GM10266 (cell line): ENCODE data around the gene NMRAL1.

Experiments used
- DNase-seq: peaks from one replicate; pipeline ENCODE4 v3.0.0; 2012; ENCODE audit errors: extremely low spot score
- TF ChIP-seq, protein P1 (sequence below): IDR thresholded peaks from 2 replicates; pipeline ENCODE4 v1.5.1; 2012; ENCODE audit warnings: mild to moderate bottlenecking, low read depth; ENCODE audit not compliant: control insufficient read depth, insufficient read depth; ENCODE audit errors: missing control alignments

NMRAL1 gene

DNA sequence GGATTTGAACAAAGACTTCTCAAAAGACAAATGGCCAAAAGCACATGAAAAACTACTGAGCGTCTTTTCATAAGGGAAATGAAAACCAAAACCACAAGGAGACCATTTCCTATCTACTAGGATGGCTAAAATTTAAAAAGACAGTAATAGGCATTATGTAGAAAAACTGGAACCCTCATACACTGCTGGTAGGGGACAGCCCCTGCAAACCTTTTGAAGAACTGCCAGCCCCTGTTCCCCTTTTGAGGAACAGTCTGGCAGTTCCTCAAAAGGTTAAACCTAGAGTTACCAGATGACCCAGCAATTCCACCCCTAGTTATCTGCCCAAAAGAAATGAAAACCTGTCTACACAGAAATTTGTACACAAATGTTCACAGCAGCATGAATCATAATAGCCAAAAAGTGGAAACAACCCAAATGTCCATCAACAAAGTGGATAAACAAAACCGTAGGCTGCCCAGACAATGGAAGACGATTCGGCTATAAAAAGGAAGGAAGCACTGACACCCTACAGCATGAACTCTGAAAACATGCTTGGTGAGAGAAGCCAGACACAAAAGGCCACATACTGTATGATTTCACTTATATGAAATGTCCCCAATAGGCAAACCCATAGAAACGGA is 41.3 kb upstream of the NMRAL1 start:
- TF ChIP-seq, protein P1, sequence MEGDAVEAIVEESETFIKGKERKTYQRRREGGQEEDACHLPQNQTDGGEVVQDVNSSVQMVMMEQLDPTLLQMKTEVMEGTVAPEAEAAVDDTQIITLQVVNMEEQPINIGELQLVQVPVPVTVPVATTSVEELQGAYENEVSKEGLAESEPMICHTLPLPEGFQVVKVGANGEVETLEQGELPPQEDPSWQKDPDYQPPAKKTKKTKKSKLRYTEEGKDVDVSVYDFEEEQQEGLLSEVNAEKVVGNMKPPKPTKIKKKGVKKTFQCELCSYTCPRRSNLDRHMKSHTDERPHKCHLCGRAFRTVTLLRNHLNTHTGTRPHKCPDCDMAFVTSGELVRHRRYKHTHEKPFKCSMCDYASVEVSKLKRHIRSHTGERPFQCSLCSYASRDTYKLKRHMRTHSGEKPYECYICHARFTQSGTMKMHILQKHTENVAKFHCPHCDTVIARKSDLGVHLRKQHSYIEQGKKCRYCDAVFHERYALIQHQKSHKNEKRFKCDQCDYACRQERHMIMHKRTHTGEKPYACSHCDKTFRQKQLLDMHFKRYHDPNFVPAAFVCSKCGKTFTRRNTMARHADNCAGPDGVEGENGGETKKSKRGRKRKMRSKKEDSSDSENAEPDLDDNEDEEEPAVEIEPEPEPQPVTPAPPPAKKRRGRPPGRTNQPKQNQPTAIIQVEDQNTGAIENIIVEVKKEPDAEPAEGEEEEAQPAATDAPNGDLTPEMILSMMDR: no peak
- DNase-seq: no peak

DNA sequence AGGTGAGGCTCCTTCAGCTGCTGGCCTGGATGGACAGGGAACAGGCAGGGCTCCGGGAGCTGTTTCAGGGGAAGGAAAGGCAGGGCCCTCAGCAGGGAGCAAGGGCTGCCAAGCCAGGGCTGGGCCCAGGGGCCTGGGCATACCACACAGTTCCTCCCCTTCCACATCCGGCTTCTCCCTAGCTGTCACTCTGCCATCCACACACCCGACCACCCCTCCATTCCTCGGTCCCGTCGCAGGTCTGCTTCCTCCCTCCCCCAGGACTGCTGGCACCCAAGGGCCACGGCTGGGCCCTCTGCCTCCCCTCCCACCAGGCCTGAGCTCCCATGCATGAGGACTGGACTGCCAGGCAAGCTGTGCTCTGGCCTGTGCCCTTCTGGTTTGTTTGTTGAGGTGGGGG is 40.2 kb upstream of the NMRAL1 start:
- TF ChIP-seq, protein P1: no peak
- DNase-seq: no peak

DNA sequence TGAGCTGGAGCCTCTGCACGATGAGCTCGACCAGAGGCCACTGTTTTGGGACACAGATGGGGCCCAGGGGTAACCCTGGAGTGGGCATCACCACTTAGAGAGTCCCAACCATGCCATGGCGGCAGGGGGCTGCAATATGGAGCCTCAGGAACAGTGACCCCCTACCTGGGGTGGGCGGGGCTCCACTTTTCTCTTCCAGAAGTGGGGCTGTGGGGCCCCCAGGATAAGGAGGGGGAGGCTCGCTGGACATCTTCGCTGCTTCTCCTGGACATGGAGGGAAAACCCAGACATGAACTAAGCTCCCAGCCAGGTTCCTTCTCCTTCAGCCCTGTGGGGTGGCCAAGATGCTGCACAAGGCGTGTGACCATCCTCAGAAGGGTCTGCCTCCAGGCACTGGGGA is 39.5 kb upstream of the NMRAL1 start:
- no peak for DNase-seq
- TF ChIP-seq, protein P1: no peak

DNA sequence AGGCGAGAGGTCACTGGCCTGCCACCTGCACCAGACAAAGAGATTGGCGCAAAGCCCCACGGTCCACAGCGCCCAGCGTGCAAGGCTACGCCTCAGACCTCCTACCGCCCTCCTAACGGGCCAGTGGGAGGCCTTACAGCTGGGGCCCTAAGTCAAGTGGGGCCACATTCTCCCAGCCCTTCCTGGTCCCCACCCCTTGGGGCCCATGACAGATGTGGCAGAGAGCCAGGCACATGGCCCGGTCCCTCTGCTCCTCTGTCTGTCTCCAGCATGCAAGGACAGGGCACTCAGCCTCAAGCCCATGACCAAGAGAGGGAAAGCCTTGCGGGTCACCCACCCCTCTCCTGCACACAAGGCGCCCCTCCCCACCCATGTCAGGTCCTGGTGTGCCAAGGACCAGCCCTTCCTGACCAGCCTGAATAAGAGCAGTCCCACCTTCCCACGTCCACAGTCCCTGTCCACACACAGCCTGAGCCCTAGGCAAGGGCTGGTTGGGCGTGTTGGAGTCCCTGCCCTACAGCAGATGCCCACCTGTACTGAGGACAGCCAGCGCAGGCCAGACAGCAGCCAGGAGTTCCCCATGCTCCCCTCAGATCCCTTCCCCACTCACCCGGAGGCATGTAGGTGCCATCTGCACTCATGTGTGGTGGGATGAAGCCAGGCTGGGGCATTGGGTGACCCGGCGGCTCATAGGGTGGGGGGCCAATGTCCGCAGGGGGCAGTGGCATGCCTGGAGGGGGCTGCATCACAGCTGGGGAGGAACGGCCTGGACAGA is 38.8 kb upstream of the NMRAL1 start:
- TF ChIP-seq, protein P1: no peak
- no peak for DNase-seq

DNA sequence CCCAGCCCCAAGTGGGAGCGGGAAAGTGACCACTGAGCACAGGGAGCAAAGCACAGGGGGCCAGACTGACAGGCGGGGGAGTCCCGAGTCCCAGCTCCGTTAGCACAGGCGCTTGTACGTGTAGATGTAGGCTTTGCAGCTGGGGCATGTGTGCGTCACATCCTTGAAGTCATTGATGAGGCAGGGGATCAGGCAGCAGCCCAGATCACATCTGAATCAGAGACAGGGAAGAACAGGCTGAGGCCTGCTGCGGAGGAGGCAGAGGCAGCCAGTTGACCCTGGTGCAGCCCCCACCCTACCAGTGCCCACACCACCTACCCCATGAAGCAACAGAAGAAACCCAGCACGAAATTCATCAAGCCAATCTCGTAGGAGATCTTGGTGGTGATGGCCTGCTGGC is 38.0 kb upstream of the NMRAL1 start:
- TF ChIP-seq, protein P1: no peak
- DNase-seq: no peak

DNA sequence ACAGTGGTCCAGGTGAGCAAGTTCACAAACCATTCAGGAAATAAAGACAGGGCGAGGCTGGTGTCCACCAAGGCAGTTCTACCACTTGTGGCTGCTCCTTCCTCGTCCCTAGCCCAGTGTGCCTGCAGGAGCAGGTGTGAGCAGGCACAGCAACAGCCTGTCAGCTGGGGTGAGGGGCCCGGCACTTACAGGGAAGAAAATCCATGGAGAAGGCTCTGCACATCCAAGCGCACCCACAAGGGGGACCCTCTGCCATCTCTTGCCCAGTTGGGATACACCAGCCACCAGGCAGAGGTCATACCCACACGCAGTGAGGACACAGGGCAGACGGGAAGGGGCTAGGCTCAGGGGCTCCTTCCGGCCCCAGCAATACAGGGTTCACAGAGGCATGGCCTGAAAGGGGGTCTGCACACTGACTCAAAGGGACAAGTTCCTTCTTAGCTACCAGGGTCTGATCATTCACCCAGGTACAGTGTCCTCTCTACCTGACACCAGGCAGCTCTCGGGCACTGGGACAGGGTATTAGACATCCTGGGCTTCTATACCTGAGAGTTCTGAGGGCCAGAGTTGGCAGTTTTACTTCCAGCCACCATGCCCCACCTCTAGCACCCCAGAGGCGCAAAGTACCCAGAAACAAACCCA is 37.1 kb upstream of the NMRAL1 start:
- no peak for DNase-seq
- TF ChIP-seq, protein P1: peak; percentile 8
